H1 (cell line): ENCODE measurements around the gene GTF2A1L. TPM values are rescaled to one million over a fixed set of nuclear protein-coding genes. Genes with fewer than 3 reads are reported as not detected.

Source experiments
- CTCF ChIA-PET: fragments of 300-600 bp; sonication (Branson Sonifier 250); formaldehyde crosslinking; loops from one replicate; lab custom pipeline; 2021; ENCODE audit not compliant: partially characterized antibody; lab: Charles Lee
- POLR2A ChIA-PET: fragments of 300-600 bp; sonication (Branson Sonifier 250); formaldehyde crosslinking; loops from one replicate; lab custom pipeline; 2021; ENCODE audit warnings: inconsistent platforms; ENCODE audit not compliant: partially characterized antibody; lab: Charles Lee
- DNase-seq, 2 experiments: peaks; one replicate each; pipeline versions ENCODE4 v3.0.0 to v3.0.0-alpha.2; 2010 to 2022; ENCODE audit warnings: low spot score in 2 of 2, low read depth in 1 of 2, mixed read lengths in 1 of 2
- FAIRE-seq: peaks from 2 replicates; lab custom pipeline; 2011; peaks lifted over from hg19 to GRCh38; lab: Jason Lieb, UNC
- H2AFZ ChIP-seq: 2 replicates; pipeline ENCODE4 v1.8.1; 2012; ENCODE audit warnings: low read length, inconsistent platforms
- H2AK5ac ChIP-seq: 2 replicates; pipeline ENCODE4 v1.6.1; 2013; ENCODE audit warnings: low read depth, low read length
- H2BK120ac ChIP-seq: replicated peaks from 2 replicates; pipeline ENCODE3; 2013; ENCODE audit warnings: low read depth, low read length, inconsistent platforms
- H2BK12ac ChIP-seq: 2 replicates; pipeline ENCODE4 v1.6.1; 2013; ENCODE audit warnings: low read depth, low read length
- H2BK15ac ChIP-seq: 2 replicates; pipeline ENCODE4 v1.6.1; 2013; ENCODE audit warnings: low read length
- H2BK20ac ChIP-seq: 2 replicates; pipeline ENCODE4 v1.6.1; 2013; ENCODE audit warnings: low read length
- H2BK5ac ChIP-seq: 2 replicates; pipeline ENCODE4 v1.6.1; 2013; ENCODE audit warnings: low read depth, low read length
- H3K14ac ChIP-seq: 2 replicates; pipeline ENCODE4 v1.6.1; 2013; ENCODE audit warnings: inconsistent platforms; ENCODE audit not compliant: insufficient read length
- H3K18ac ChIP-seq: 2 replicates; pipeline ENCODE4 v1.6.1; 2013; ENCODE audit warnings: low read length; ENCODE audit errors: extremely low read depth
- H3K23ac ChIP-seq: 2 replicates; pipeline ENCODE4 v1.6.1; 2013; ENCODE audit warnings: inconsistent platforms; ENCODE audit not compliant: insufficient read length
- H3K23me2 ChIP-seq: 2 replicates; pipeline ENCODE4 v1.6.1; 2013; ENCODE audit warnings: low read depth, low read length
- H3K27ac ChIP-seq: 2 replicates; pipeline ENCODE4 v1.6.1; 2011; ENCODE audit warnings: low read depth, low read length, inconsistent platforms
- H3K27me3 ChIP-seq, 4 experiments: replicated peaks in 1 of 4; 1 replicate in 1 of 4; 2 replicates in 3 of 4; pipeline versions ENCODE4 v1.6.1 to v1.8.1; 2011 to 2013; ENCODE audit warnings: low read length in 3 of 4, mild to moderate bottlenecking in 3 of 4, inconsistent platforms in 2 of 4, mixed read lengths in 2 of 4, moderate library complexity in 1 of 4; ENCODE audit not compliant: control insufficient read depth in 3 of 4, insufficient read depth in 3 of 4; ENCODE audit errors: extremely low read depth in 1 of 4
- H3K36me3 ChIP-seq, 4 experiments: 2 replicates each; pipeline versions ENCODE4 v1.6.1 to v1.8.1; 2011 to 2013; ENCODE audit warnings: mild to moderate bottlenecking in 4 of 4, low read length in 3 of 4, moderate library complexity in 2 of 4, control low read depth in 1 of 4, inconsistent platforms in 1 of 4; ENCODE audit not compliant: insufficient read depth in 4 of 4, control insufficient read depth in 2 of 4
- H3K4ac ChIP-seq: replicated peaks from 2 replicates; pipeline ENCODE3; 2013; ENCODE audit warnings: low read length, low read depth, mixed read lengths, inconsistent platforms; ENCODE audit not compliant: insufficient read length
- H3K4me1 ChIP-seq, 4 experiments: replicated peaks in 1 of 4; 1 replicate in 1 of 4; 2 replicates in 3 of 4; pipeline versions ENCODE4 v1.6.1 to v1.8.1; 2011 to 2013; ENCODE audit warnings: low read length in 3 of 4, inconsistent platforms in 2 of 4, mixed read lengths in 1 of 4; ENCODE audit not compliant: insufficient read depth in 4 of 4, control insufficient read depth in 3 of 4
- H3K4me2 ChIP-seq, 2 experiments: 2 replicates each; pipeline versions ENCODE4 v1.6.1 to v1.8.1; 2011 to 2013; ENCODE audit warnings: low read depth in 2 of 2, low read length in 2 of 2, control low read depth in 1 of 2, inconsistent platforms in 1 of 2, mild to moderate bottlenecking in 1 of 2; ENCODE audit not compliant: insufficient read depth in 1 of 2
- H3K4me3 ChIP-seq, 4 experiments: fragments of 200-600, 300-600 bp in 1 of 4; sonication (generic), shearing (Covaris generic), sonication (Bioruptor Twin) in 1 of 4; 2 replicates each; pipeline versions ENCODE4 v1.5.1 to v1.8.1; 2011 to 2016; ENCODE audit warnings: low read length in 4 of 4, low read depth in 3 of 4, control low read depth in 2 of 4, inconsistent platforms in 2 of 4, mild to moderate bottlenecking in 2 of 4, mixed read lengths in 1 of 4, moderate library complexity in 1 of 4; ENCODE audit not compliant: insufficient read depth in 2 of 4; ENCODE audit errors: extremely low read depth in 1 of 4
- H3K56ac ChIP-seq: replicated peaks from 2 replicates; pipeline ENCODE3; 2013; ENCODE audit warnings: low read depth, mild to moderate bottlenecking, mixed read lengths, low read length, inconsistent platforms; ENCODE audit not compliant: insufficient read length
- H3K79me1 ChIP-seq: 2 replicates; pipeline ENCODE4 v1.6.1; 2013; ENCODE audit warnings: low read depth, low read length, control low read depth
- H3K79me2 ChIP-seq, 2 experiments: 2 replicates each; pipeline versions ENCODE4 v1.6.1 to v1.8.1; 2012 to 2013; ENCODE audit warnings: low read length in 2 of 2, mild to moderate bottlenecking in 2 of 2, inconsistent platforms in 1 of 2; ENCODE audit not compliant: insufficient read depth in 2 of 2, control insufficient read depth in 1 of 2
- H3K9ac ChIP-seq, 4 experiments: replicated peaks in 1 of 4; 1 replicate in 1 of 4; 2 replicates in 3 of 4; pipeline versions ENCODE4 v1.6.1 to v1.8.1; 2011 to 2013; ENCODE audit warnings: low read depth in 3 of 4, low read length in 3 of 4, control low read depth in 2 of 4, mild to moderate bottlenecking in 2 of 4, moderate library complexity in 2 of 4, inconsistent platforms in 1 of 4; ENCODE audit errors: extremely low read depth in 1 of 4
- H3K9me3 ChIP-seq, 2 experiments: 2 replicates each; pipeline versions ENCODE4 v1.6.1 to v1.8.1; 2012 to 2013; ENCODE audit warnings: mild to moderate bottlenecking in 2 of 2, moderate library complexity in 2 of 2, control low read depth in 1 of 2, inconsistent platforms in 1 of 2, low read depth in 1 of 2, low read length in 1 of 2, mixed read lengths in 1 of 2; ENCODE audit not compliant: insufficient read depth in 2 of 2
- H4K20me1 ChIP-seq, 2 experiments: replicated peaks in 1 of 2; 2 replicates each; pipeline versions ENCODE3 to v1.8.1; 2011 to 2013; ENCODE audit warnings: inconsistent platforms in 2 of 2, low read length in 2 of 2, mild to moderate bottlenecking in 1 of 2; ENCODE audit not compliant: insufficient read depth in 2 of 2, control insufficient read depth in 1 of 2
- H4K5ac ChIP-seq: 2 replicates; pipeline ENCODE4 v1.6.1; 2013; ENCODE audit warnings: low read length, low read depth, mixed read lengths, inconsistent platforms; ENCODE audit not compliant: insufficient read length
- H4K8ac ChIP-seq: 2 replicates; pipeline ENCODE4 v1.8.0; 2013; ENCODE audit warnings: mild to moderate bottlenecking, moderate library complexity, low read length, inconsistent platforms; ENCODE audit not compliant: insufficient read depth; ENCODE audit errors: extremely low read depth
- H4K91ac ChIP-seq: replicated peaks from 2 replicates; pipeline ENCODE3; 2013; ENCODE audit warnings: low read length, mixed read lengths, inconsistent platforms; ENCODE audit not compliant: insufficient read length
- ASH2L ChIP-seq: fragments of 200-600, 300-600 bp; sonication (generic); IDR thresholded peaks from one replicate; pipeline ENCODE4 v1.7.1; 2017; ENCODE audit warnings: low read length
- BACH1 ChIP-seq: IDR thresholded peaks from 2 replicates; pipeline ENCODE4 v1.6.1; 2012; ENCODE audit warnings: low read length, improper control_type of control experiment
- CBX5 ChIP-seq: fragments of 300-800, 300-1000 bp; sonication (generic); IDR thresholded peaks from 2 replicates; pipeline ENCODE4 v1.7.1; 2016; ENCODE audit warnings: antibody characterized with exemption, low read length, low read depth
- CTBP2 ChIP-seq: IDR thresholded peaks from 2 replicates; pipeline ENCODE4 v1.7.0; 2011; ENCODE audit warnings: borderline replicate concordance, mild to moderate bottlenecking, moderate library complexity, mixed read lengths, low read length; ENCODE audit not compliant: insufficient read depth, insufficient read length
- EGR1 ChIP-seq: IDR thresholded peaks from 2 replicates; pipeline ENCODE4 v1.6.1; 2011; ENCODE audit warnings: low read depth, low read length, borderline replicate concordance
- JUN ChIP-seq: IDR thresholded peaks from 2 replicates; pipeline ENCODE4 v1.6.1; 2011; ENCODE audit warnings: low read depth, mild to moderate bottlenecking, improper control_type of control experiment, low read length
- KDM4A ChIP-seq: IDR thresholded peaks from one replicate; pipeline ENCODE4 v1.7.1; 2012; ENCODE audit warnings: low read depth, mild to moderate bottlenecking, moderate library complexity, low read length, inconsistent platforms; ENCODE audit not compliant: severe bottlenecking
- KDM5A ChIP-seq: fragments of 200-600 bp; IDR thresholded peaks from 2 replicates; pipeline ENCODE4 v1.7.1; 2012; ENCODE audit warnings: mild to moderate bottlenecking, low read length, inconsistent platforms, mixed read lengths
- MAFK ChIP-seq: IDR thresholded peaks from 2 replicates; pipeline ENCODE4 v1.6.1; 2012; ENCODE audit warnings: low read depth, mild to moderate bottlenecking, improper control_type of control experiment, low read length
- NANOG ChIP-seq: IDR thresholded peaks from 2 replicates; pipeline ENCODE4 v1.6.1; 2011; ENCODE audit warnings: low read length, low read depth, mild to moderate bottlenecking, inconsistent platforms; ENCODE audit not compliant: insufficient read depth, poor library complexity, severe bottlenecking
- NRF1 ChIP-seq: IDR thresholded peaks from 2 replicates; pipeline ENCODE4 v1.6.1; 2011; ENCODE audit warnings: mild to moderate bottlenecking, low read depth, low read length, improper control_type of control experiment
- POLR2AphosphoS5 ChIP-seq: IDR thresholded peaks from 2 replicates; pipeline ENCODE4 v1.6.1; 2011; ENCODE audit warnings: low read depth, low read length
- POU5F1 ChIP-seq: IDR thresholded peaks from 2 replicates; pipeline ENCODE4 v1.6.1; 2011; ENCODE audit warnings: low read depth, mild to moderate bottlenecking, low read length, moderate library complexity
- RBBP5 ChIP-seq: IDR thresholded peaks from 2 replicates; pipeline ENCODE4 v1.7.1; 2012; ENCODE audit warnings: low read depth, mild to moderate bottlenecking, inconsistent platforms, low read length, moderate library complexity, borderline replicate concordance
- RXRA ChIP-seq: IDR thresholded peaks from 2 replicates; pipeline ENCODE4 v1.6.1; 2011; ENCODE audit warnings: low read depth, mild to moderate bottlenecking, low read length, moderate library complexity; ENCODE audit not compliant: insufficient read depth
- SP1 ChIP-seq: IDR thresholded peaks from 2 replicates; pipeline ENCODE4 v1.6.1; 2011; ENCODE audit warnings: low read depth, low read length
- WGBS, 2 experiments: shearing (Covaris generic) in 1 of 2; methylation state at CpG; one replicate each; pipeline versions ENCODE4 v1.1.6 to v1.1.7; 2013 to 2015; ENCODE audit warnings: low lambda C conversion rate in 2 of 2, mixed read lengths in 2 of 2, inconsistent platforms in 1 of 2, low coverage in 1 of 2, missing lambda C conversion rate in 1 of 2; ENCODE audit not compliant: insufficient replicate concordance in 2 of 2, insufficient coverage in 1 of 2, insufficient read length in 1 of 2; ENCODE audit errors: extremely low coverage in 1 of 2, missing lambda C conversion rate in 1 of 2; 5-methylcytosine and 5-hydroxymethylcytosine counted together
- polyA plus RNA-seq, 7 experiments: library from polyadenylated mRNA; depleted of rRNA in 3 of 7; stranded (reverse) in 5 of 7; unstranded in 2 of 7; fragments of >200 nt in 5 of 7; fragments of 200-250 nt in 2 of 7; gene quantifications; 1 replicate in 5 of 7; 2 replicates in 1 of 7; 4 replicates in 1 of 7; pipeline versions ENCODE4 v1.2.1 to v1.2.3, GENCODE V29; 2011 to 2013; ENCODE audit warnings: missing spikeins in 2 of 7, mixed read lengths in 2 of 7
- total RNA-seq: library from RNA; stranded (reverse); fragmentation: NEBNext Ultra II Directional; extraction: Animal tissue kit (Norgen Biotek cat#: 25700); gene quantifications from 2 replicates; pipeline ENCODE4 v1.2.1, GENCODE V29; 2021

GTF2A1L gene
- total and polyA plus RNA-seq, 2 of the 8 experiments (the other 6 are each of a cell fraction or from before 2014, with no cell fraction given) = 0.18 TPM; not detected in 1

- Histone ChIP-seq H3K9me3 (0 out of 4 replicates have a peak, but pooled peaks cover 0 to 3% of the 10 kb centered on the region in 2 experiments), H2BK5ac (no peak overlapping the region), H3K9ac (no peak overlapping the region), H3K4me2 (no peak overlapping the region), H2BK120ac (no peak overlapping the region), H3K18ac (no peak overlapping the region), H3K23me2 (no peaks in the 10 kb centered on the region), H2AK5ac (no peak overlapping the region), H3K79me2 (no peaks in the 10 kb centered on the region), H2BK15ac (no peak overlapping the region), H3K23ac (no peak overlapping the region), H2AFZ (no peak overlapping the region), H4K8ac (no peak overlapping the region), H3K4me1 (no peaks in the 10 kb centered on the region), H4K20me1 (no peaks in the 10 kb centered on the region), H3K36me3 (no peaks in the 10 kb centered on the region), H3K4me3 (no peak overlapping the region), H3K14ac (no peak overlapping the region), H3K27ac (no peak overlapping the region), H3K79me1 (no peaks in the 10 kb centered on the region), H2BK12ac (no peak overlapping the region), H3K4ac (no peak overlapping the region), H3K56ac (no peak overlapping the region), H3K27me3 (no peaks in the 10 kb centered on the region), H4K91ac (no peak overlapping the region), H2BK20ac (no peak overlapping the region), H4K5ac (no peak overlapping the region)
- WGBS, 2 experiments = 90% methylated on average over 1 of the region's 1 CpG; no CpG with 5 or more reads in 1 of the 2 experiments
- POLR2A ChIA-PET = no interaction called here
- FAIRE-seq (no peak), DNase-seq (no peak)
- CTCF ChIA-PET = no interaction called here
- TF ChIP-seq RXRA = no peak
- TF ChIP-seq CBX5 = no peak
- TF ChIP-seq EGR1 = no peak
- TF ChIP-seq ASH2L = no peak
- TF ChIP-seq KDM5A = no peak
- no peak for TF ChIP-seq SP1
- no peak for TF ChIP-seq POLR2AphosphoS5
- TF ChIP-seq POU5F1 = no peak
- TF ChIP-seq BACH1 = no peak
- TF ChIP-seq KDM4A = no peak
- TF ChIP-seq CTBP2 = no peak
- TF ChIP-seq NRF1 = no peak
- no peak for TF ChIP-seq NANOG
- TF ChIP-seq MAFK = no peak
- TF ChIP-seq JUN = no peak
- no peak for TF ChIP-seq RBBP5
Observed at GRCh38 chr2:48638261-48638660, 20.6 kb downstream of the GTF2A1L start.
